ENCODE data around the gene PRADC1.

PRADC1 gene

GRCh38 chr2:73233932-73234832 lies 1.1 kb upstream of the PRADC1 start, which contains the start of gene CCT7:
TSS of gene CCT7 (plus strand) at chr2:73234308. CDS start at chr2:73234379, 71 bp downstream.
- peak; percentile 89 for DNase-seq

GRCh38 chr2:73232403-73233153 lies 461 bp downstream of the PRADC1 start:
- DNase-seq: peak in 1 of 2 experiments; percentile 24

- DNase-seq: no peak
Measured at GRCh38 chr2:73228631-73229030, 4.4 kb downstream of the PRADC1 start.

- no peak for DNase-seq
Measured at GRCh38 chr2:73227086-73227485, 6.0 kb downstream of the PRADC1 start.

- no peak for DNase-seq
Measured at GRCh38 chr2:73225513-73226360, 7.3 kb downstream of the PRADC1 start.

GRCh38 chr2:73223821-73224220 lies 9.2 kb downstream of the PRADC1 start:
- DNase-seq: no peak

- no peak for DNase-seq
Measured at GRCh38 chr2:73218298-73218697, 14.7 kb downstream of the PRADC1 start.

- DNase-seq: no peak
Measured at GRCh38 chr2:73217826-73218225, 15.2 kb downstream of the PRADC1 start.

- no peak for DNase-seq
Measured at GRCh38 chr2:73217160-73217559, 15.9 kb downstream of the PRADC1 start.

GRCh38 chr2:73215254-73215653 lies 17.8 kb downstream of the PRADC1 start:
- DNase-seq: no peak

- peak; percentile 64 to 79 for DNase-seq
Measured at GRCh38 chr2:73214120-73215035, 18.7 kb downstream of the PRADC1 start, which contains the start of gene SMYD5. TSS of gene SMYD5 (plus strand) at chr2:73214245. CDS start at chr2:73214267, 22 bp downstream.

- peak; percentile 71 to 76 for DNase-seq
Measured at GRCh38 chr2:73212448-73213176, 20.4 kb downstream of the PRADC1 start.

GRCh38 chr2:73212098-73212447 lies 21.0 kb downstream of the PRADC1 start:
- DNase-seq: no peak

GRCh38 chr2:73210696-73211095 lies 22.3 kb downstream of the PRADC1 start:
- no peak for DNase-seq

GRCh38 chr2:73210019-73210418 lies 23.0 kb downstream of the PRADC1 start:
- no peak for DNase-seq

- DNase-seq: no peak
Measured at GRCh38 chr2:73208258-73208657, 24.8 kb downstream of the PRADC1 start.

- no peak for DNase-seq
Measured at GRCh38 chr2:73205611-73206010, 27.4 kb downstream of the PRADC1 start.

- no peak for DNase-seq
Measured at GRCh38 chr2:73203055-73203681, 29.9 kb downstream of the PRADC1 start.

GRCh38 chr2:73202156-73203054 lies 30.6 kb downstream of the PRADC1 start, which contains the start of gene NOTO:
TSS of gene NOTO (plus strand) at chr2:73202574. CDS start at chr2:73202667, 93 bp downstream.
- no peak for DNase-seq

Data from SHP77 (cell line).